HG02938 (cell line): Measurements from ENCODE around the gene KCNK4.
"Not testable (repeated sequence)": the region's sequence is repeated elsewhere in the genome, so short reads cannot be mapped to it uniquely, and the experiment has no call there.

Experiments used
- ATAC-seq: cut with Tn5 transposase; IDR thresholded peaks from one replicate; pipeline ENCODE4 v1.9.1; 2021; ENCODE audit warnings: mild to moderate bottlenecking, moderate library complexity; ENCODE audit not compliant: unreplicated experiment

Gene KCNK4

DNA sequence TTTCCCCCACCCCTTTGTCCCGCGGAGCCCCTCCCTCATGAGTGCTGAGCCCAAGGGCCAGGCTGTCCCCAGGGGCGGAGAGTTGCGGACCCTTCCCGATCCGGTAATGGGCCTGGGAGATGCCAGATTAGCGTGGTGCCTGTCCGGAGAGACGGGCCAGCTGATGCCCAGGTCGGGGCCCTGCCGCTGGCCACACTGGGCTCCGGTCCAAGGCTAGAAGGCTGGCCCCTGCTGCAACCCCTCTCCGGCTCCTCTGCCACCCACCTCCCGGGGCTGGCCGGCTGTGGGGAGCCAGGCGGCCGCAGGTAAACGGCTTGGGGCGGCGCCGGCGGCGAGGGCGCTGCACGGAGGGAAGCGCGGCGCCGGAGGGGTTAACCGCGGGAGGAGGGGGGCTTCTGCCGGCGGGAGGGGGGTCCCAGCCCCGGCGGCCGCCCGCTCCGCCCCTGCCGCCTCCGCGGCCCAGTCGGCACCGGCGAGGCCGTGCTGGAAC lies at the start of gene KCNK4:
TSS of gene KCNK4 (plus strand) at position 41 of the 490 bp plus-strand sequence. CDS start 1,717 bp downstream, outside the sequence.
- ATAC-seq, result no peak

DNA sequence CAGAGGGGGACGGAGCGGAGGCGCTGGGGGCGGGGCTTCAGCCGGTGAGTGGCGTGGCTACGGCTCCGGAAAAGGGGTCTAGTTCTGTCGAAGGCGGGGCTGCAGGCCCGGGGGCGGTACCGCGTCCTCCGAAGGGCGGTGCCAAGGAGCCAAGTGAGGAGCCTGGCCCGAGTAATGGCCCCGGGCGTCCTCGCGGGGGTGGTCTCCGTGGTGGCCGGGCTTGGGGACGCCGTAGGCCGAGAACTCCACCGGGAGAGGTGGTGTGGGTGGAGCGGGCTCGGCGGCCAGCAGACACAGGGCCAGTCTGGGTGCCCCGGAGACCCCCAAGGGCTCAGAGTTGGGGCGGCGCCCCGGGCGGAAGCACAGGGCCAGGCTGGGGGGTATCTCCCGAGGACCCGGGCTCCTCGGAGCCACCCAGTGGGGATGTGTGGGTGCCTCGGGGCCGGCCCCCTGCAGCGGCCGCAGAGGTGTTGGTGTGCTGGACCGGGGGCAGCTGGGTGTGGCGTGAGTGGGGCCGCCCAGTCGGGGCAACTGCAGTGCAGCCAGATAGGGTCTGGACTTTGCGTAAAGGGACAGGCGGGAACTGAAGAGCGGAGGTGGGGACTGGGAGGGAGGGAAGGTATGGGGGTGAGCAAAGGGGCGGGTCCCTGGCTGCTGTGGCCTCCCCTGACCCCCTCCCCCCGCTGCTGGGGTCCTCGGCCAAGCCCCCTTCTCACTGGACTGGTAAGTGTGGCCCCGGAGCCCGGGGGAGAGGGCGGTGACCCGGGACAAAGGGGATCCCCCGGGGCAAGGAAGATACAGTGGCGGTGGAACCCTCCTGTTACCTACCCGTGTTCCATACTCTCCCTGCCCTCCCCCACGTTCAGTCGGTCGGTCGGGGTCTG lies 49.4 kb upstream of the KCNK4 start:
- ATAC-seq, result peak; percentile 65

DNA sequence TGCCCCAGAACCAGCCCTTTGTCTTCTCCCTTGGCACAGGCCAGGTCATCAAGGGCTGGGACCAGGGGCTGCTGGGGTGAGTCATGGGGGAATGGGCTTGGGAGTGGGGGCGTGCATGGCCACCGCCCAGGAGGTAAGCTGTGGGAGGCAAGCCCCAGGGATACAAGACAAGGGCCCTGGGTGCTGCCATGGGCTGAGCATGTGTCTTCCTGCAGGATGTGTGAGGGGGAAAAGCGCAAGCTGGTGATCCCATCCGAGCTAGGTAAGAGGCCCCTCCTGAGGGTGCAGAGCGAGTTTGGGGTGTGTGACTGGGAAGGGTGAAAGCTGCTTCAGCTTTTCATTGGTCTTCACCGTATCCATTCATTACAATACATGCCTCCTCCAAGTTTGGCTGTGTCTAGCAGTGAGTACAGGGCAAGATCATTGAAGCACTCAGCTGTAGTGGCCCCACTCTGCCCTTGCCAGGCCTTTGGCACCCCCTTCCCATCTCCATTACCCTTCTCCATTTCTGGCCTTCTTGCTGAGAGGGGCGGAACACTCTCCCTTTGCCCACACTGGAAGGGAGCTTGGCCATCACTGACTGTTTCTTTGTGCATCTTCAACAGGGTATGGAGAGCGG lies 47.8 kb upstream of the KCNK4 start:
- ATAC-seq, result no peak

DNA sequence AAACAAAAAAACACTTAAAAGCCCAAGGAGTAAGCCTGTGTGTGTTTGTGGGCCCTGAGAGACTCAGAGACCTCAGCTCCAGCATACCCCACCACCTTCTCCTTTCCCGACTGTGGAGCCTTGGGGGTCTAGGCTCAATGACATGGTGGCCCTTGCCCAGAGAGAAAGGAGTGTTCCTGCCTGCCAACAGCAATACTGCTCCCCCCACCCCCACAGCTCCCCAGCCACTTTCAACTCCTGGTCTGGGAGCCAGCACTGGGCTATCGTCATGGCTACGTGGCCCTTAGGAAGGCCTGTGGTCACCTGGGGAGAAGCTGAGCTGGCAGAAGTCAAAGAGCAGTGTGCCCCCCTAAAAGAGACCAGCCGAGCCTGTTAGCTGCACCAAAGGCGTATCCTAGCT lies 47.0 kb upstream of the KCNK4 start:
- no peak for ATAC-seq

DNA sequence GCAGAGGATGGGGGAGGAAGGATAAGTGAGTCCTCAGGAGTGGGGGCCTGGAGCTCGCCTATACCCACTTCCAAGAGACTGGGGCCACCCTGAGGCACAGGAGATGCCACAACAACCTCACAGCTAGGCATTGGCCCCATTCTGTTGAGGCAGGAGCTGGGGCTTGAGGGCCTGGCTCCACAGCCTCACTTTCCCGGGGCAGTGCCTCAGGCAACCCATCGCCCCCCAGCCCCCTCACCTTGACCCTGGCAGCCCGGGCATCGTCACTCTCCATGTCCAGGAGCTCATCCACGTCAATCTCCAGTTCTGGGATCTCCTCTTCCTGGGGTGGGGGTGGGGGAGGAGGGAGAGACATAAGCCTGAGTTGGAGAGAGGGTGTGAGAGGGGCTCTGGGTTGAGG lies 46.1 kb upstream of the KCNK4 start:
- ATAC-seq, result no peak

DNA sequence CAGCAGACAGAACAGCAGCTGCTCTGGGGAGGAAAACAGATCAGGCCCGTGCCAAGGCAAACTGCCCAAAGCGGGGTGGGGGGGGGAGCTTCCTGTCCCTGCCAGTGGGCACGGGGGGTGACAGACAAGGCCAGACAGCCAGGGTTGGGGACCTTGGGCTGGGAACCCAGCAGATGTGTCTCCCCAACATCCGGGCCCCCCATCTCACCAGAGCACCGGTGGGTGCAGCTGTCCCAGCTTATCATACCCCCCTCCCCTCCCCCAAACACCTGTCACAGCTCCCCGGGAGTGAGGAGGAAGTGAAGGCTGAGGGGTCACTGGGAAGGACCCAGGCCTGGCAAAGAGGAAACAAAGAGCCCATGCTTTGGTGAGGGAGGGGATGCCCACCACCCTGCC lies 45.7 kb upstream of the KCNK4 start:
- ATAC-seq, result no peak

DNA sequence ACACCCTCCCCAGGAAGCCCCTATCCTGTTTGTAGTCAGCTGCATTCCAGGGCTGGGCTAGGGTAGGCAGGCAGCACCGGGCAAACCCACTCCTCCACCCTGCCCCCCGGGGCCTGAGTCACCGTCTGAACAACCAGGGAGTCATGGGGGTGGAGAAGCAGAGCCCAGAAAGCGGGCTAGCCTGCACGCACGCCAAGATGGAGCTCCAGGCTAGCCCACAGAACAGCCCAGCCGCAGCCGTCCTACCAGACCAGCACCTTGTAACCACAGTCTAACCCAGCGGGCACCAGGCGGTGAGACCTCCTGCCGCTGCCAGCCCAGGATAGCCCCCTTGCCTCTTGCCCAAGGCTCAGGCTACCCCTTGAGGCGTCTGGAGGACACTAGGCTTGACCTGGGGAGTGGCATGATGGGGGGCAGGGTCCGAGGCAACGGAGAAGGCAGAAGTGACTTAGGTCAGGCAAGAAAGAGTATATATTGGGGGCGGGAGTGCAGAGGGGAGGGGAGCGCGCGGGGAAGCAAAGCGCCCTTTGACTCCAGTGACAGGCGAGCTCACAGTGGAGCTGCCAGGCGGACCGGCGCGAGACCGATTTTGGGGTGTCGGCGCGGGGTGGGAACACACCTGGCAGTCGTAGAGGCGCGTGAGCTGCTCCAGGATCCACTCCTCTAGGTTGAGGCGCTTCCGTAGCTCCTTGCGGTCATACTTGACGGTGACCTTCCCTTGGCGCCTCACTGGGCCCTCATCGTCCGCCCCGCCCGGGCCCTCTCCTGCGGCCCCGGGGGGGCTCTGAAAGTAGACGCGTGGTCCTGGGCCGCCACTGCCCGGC lies 45.1 kb upstream of the KCNK4 start:
- ATAC-seq, result no peak

DNA sequence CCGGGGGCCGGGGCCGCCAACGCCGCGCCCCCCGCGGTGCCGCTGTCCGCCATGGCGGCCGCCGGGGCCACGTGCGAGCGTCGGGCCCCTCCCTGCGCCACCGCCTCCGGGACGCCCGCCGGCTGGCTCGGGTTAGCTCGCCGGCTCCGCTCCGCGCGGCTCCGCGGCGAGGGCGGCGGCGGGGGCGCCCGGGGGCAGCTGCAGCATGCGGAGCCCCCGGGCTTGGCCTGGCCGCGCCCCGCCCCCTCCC lies 44.6 kb upstream of the KCNK4 start:
- ATAC-seq, result not testable (repeated sequence)

DNA sequence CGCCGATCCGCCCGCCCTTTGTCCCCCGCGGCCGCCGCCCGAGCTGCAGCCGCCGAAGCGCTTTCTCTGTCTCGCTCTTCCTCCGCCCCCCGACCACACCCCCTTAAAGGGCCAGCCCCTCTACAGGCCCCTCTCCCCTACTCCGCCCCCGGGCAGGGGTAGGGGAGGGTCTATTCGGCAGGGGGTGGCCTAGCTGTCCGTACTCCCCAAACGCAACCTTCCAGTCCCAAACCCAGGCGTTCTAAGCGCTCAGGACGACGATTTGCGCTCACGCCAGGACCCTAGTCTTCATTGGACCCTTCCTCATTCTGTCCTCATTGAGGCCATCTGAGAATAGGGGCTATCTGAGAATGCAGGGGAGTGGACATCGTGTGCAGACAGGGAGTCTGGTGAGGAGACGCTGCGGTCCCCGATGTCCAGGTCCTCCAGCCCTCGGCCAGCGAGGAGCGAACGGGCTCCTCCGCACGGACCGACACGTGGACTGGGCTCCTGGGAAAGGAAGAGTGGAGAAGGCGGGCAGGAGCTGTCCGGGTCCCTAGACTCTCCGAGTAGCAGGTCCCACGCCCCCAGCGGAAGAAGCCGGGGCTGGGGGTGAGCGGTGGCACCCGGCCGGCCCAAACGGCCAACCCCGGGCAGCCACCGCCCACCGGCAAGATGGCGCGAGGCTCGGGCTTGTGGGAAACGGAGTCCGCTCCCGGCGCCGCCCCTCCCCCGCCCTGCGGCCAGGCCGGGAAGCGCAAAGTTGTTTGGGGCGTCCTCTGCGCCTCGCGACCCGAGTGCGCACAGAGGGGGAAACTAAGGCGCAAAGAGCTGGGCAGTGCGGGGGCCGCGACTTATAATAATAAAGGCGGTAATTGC lies 44.0 kb upstream of the KCNK4 start, which contains the start of gene PPP1R14B:
TSS of gene PPP1R14B (minus strand) at position 73 of the 858 bp plus-strand sequence. CDS start 270 bp downstream, outside the sequence.
- ATAC-seq, result peak; percentile 38

DNA sequence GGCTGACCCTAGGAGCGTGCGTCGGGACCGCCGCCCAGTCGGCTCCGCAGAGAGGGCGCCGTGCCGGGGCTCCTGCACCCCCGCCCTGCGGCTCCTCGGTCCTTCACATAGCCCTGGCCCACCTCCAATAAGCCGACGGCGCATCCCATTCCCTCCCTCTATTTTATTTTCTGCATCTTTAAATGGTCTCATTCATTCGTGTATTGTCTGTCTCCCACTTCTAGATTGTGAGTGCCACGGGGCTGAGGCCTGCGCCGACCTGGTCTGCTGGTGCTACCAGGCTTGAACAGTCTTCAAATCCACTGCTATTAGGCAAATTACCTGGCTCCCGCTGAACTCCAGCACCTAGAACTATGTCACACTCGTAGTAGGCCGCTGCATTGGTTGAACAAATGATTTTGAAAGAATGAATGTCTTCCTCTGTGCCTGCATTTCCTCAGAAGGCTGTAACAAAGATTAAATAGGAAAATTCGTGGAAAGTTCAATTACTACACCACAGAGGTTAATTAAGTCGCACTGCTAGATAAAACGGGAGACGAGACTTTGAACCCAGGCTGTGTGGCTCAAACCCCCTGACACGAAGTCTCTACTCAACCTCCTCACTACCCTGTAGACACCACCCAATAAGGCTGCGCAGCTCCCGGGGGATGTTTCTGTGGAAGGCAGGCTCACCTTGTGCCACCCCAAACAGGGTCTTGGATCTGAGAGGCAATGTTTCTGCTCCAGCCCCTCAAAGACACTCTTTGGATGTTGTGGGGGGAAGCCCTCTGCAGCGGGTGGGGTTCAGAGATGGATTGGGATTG lies 43.2 kb upstream of the KCNK4 start:
- no peak for ATAC-seq

DNA sequence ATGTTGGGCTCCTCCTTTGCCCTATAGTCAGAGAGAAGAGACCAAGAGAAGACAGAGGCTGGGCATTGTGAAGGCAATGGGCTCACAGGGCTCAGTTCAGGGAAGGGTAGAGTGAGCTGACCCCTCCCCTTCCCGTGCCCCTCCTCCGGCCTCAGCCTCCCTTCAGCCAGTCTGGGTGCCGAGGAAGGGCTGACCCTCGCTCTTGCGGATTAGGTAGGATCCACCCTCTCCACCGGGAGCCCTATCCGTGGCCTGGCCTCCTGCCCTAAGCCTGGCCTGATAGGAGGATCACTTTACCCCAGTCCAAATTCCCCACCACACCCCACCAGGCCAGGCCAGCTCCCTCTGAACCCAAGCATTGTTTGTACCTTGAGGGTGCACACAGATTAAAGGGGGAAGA lies 42.5 kb upstream of the KCNK4 start:
- no peak for ATAC-seq

DNA sequence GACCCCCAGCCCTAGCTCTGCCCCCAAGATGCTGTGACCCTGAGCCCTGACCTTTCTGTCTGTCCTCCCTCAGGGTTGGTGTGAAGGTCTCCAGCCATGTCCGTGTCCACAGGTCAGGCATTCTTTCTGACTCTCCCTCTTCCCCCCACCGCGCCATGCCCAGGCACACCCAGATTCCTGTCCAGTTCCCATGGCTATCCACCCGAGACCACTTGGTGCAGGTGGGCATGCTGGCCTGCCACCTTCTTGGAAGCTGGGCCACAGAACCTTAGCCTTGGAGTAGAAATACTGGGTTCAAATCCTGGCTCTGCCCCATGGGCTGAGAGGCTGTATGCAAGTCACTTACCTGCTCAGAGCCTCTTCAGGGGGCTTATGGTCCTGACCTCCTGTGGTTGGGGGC lies 42.1 kb upstream of the KCNK4 start:
- ATAC-seq, result no peak

DNA sequence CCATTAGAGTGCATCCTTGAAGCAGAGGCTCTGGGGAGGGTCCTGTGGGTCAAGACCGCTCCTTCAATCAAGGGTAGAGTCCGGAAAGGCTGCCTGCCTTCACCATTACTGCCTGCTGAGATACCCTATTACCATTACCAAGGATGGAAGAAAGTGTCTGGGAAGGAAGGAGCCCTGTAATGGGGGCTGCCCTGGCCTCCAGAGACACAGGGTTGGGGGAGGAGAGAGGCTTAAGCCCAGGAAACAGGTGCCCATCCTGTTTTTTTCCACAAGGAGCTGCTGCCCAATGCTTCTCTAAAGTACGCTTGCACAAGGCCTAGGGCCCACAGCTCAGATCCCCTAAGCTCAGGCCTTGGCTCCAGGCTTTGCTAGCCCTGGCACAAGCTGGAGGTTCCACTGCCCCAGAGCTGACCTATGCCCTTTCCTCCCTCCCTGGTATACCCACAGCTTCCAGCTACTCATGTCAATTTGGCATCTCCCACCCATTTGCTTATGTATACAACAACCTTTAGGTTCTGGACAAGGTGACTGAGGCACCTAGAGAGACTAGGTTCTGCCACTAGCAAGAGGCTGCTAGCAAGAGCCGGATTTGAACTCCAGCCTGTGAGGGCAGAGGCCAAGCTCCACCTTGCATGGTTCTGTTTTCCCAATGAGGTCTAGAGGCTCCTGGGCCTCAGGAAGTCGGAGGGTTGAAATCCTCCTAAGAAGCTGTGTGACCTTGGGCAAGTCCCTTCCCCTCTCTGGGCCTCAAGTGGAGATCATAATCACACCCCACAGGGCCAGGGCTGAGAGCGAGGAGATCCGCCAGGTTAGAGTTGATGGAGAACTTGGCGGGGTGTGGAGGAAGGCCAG lies 41.3 kb upstream of the KCNK4 start:
- ATAC-seq, result no peak

DNA sequence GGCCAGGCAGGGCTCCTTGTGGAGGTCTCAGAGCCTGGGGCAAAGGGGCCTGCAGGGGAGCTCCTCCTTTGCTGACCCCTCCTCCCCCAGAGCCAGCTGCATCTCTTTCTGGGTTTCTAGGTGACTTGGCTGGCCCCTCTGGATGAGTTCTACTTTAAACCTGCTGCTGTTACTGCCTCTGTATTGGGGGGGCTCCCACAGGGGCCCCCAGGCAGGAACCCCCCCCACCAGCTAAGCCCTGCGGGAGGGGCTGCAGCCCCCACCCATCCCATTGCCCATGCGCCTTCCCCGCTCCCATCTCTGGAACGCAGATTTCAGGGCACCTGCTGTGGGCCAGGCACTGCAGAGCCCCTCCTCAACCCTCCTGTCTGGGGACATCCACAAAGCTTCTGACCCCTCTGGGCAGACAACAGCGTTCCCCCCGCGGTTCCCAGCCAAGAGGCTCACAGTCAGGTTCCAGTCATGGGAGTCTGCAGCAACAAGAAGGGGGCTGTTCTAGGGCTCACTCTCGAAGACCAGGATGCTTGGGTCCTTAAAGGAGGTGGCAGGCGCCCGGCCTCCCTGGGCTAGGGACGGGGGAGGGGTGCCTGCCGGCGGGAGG lies 40.6 kb upstream of the KCNK4 start:
- ATAC-seq, result no peak

DNA sequence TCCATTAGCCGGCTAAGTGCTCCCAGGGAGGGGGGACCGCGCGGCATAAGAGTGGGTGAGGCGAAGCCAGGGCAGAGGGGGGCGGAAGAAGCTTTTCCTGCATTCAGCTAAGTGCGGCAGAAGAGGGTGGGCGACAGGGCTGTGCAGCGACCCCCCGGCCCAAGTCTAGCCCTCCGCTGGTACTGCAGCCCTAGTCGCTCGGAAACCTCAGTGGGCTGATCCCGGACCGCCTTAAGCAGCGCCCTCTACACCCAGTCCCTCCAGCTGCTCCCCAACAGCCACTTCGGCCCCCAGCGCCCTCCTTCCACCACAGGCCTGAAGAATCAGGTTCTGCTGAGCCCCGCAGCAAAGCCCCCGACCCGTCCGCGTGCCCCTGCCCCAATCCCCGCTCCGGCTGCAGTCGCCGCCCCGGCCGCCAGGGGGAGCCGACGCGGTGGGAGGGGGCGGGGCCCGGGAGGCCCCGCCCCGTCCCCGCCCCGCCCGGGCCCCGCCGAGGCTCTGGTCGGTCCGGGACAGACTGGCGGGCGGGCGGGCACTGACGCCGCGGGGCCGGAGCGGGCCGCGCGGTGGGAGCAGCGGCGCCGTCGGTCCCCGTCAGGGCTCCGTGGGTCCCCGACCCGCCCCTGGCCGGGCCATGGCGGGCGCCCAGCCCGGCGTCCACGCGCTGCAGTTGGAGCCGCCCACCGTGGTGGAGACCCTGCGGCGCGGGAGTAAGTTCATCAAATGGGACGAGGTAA lies 39.9 kb upstream of the KCNK4 start, which contains the start of gene PLCB3:
TSS of gene PLCB3 (plus strand) at position 515 of the 737 bp plus-strand sequence. CDS start at position 635, 120 bp downstream.
- no peak for ATAC-seq

DNA sequence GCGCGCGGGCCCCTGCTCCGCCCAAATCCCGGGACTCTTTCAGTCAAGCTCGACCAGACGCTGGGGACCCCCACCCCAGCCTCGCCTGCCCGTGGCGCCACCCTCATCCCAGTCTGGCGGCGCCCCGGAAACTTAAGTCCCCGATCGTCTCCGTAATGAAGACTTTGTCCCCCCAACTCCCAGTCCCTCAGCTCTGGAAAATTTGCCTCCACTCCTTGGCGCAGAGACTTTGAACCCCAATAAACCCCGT lies 39.4 kb upstream of the KCNK4 start:
- ATAC-seq, result no peak

DNA sequence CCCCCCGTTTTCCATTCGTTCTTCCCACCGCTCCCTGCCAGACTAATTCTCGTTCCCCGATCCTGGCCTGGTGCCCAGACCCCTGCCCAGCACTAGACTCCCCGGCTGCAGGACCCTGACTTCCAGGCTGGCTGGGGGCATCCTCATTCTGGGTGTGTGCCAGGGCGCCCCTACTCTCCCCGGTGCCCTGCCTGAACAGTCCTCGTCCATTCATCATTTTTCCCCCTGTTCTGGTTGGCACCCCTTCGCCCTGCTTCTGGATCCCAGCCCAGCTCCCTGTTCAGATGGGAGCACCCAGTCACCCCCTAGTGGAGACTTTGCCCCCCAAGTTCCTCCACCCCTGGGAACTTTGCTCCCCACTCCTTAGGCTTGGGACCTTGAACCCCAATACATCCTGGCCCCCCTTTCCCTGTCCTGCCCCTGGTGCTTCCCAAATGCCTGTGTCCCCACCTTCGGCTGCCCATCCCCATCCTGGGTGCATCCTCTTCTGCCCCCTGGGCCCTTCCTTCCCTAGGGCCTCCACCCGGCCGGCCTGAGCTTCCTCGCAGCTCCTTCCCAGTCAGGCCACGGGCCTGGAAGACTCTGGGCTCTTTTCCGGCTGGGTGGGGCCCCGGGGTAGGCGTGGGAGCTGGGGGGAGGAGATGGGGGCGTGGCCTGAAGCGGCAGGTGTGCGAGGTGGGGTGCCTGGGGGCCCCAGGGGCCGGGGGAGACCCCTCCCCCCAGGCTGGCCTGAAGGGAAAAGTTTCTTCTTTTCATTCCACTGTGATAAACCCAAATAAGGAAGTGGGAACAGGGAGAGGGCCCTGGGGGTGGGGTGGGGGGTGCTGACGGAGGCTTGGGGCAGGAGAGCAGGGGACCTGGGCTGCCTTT lies 38.9 kb upstream of the KCNK4 start:
- no peak for ATAC-seq
